Loucy (cell line): ENCODE measurements around the gene DNAH6.

Experiments used
- EZH2phosphoT487 ChIP-seq: fragments of 200-600 bp; IDR thresholded peaks from 2 replicates; pipeline ENCODE4 v1.6.1; 2018; ENCODE audit warnings: antibody characterized with exemption, mild to moderate bottlenecking, moderate library complexity, borderline replicate concordance
- TF ChIP-seq, protein P1 (sequence below): fragments of 200-600 bp; sonication (generic); conservative IDR thresholded peaks from 2 replicates; pipeline ENCODE4 v1.5.1; 2014; ENCODE audit warnings: mild to moderate bottlenecking, antibody characterized with exemption, low read length

DNA sequence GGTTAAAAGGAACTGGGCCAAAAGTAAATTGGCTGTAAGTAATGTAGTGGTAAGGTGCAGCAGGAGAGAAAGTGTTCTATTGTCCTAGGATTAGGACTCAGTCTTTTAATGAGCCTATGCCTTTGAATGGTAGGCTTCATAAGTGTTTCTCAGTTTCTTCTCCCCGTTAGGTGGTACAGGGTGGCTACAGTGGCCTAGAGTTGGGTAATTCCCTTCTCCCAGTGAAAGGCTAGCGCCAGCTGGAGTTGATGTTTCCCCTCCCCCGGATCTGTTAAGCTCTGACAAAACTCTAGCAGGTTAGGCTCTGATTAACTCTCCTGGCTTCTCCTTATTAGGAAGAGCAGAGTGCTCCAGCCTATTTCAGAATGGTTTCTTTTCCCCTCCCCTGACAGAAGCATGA, 127.7 kb downstream of the DNAH6 start:
- TF ChIP-seq, protein P1, sequence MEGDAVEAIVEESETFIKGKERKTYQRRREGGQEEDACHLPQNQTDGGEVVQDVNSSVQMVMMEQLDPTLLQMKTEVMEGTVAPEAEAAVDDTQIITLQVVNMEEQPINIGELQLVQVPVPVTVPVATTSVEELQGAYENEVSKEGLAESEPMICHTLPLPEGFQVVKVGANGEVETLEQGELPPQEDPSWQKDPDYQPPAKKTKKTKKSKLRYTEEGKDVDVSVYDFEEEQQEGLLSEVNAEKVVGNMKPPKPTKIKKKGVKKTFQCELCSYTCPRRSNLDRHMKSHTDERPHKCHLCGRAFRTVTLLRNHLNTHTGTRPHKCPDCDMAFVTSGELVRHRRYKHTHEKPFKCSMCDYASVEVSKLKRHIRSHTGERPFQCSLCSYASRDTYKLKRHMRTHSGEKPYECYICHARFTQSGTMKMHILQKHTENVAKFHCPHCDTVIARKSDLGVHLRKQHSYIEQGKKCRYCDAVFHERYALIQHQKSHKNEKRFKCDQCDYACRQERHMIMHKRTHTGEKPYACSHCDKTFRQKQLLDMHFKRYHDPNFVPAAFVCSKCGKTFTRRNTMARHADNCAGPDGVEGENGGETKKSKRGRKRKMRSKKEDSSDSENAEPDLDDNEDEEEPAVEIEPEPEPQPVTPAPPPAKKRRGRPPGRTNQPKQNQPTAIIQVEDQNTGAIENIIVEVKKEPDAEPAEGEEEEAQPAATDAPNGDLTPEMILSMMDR: no peak
- no peak for TF ChIP-seq EZH2phosphoT487
